NB4 (cell line): ENCODE data around the gene PHRF1.

Experiments used
- MYC ChIP-seq: IDR thresholded peaks from 2 replicates; pipeline ENCODE4 v1.6.1; 2011; ENCODE audit warnings: low read depth, low read length
- POLR2A ChIP-seq: IDR thresholded peaks from 2 replicates; pipeline ENCODE4 v1.6.1; 2011; ENCODE audit warnings: mild to moderate bottlenecking; ENCODE audit not compliant: insufficient read length; ENCODE audit errors: extremely low read depth
- TF ChIP-seq, protein P1 (sequence below): IDR thresholded peaks from one replicate; pipeline ENCODE4 v1.5.1; 2012; ENCODE audit warnings: low read depth, low read length
- TF ChIP-seq, protein P2 (sequence below): IDR thresholded peaks from 2 replicates; pipeline ENCODE4 v1.6.1; 2011; ENCODE audit warnings: low read depth, low read length

DNA sequence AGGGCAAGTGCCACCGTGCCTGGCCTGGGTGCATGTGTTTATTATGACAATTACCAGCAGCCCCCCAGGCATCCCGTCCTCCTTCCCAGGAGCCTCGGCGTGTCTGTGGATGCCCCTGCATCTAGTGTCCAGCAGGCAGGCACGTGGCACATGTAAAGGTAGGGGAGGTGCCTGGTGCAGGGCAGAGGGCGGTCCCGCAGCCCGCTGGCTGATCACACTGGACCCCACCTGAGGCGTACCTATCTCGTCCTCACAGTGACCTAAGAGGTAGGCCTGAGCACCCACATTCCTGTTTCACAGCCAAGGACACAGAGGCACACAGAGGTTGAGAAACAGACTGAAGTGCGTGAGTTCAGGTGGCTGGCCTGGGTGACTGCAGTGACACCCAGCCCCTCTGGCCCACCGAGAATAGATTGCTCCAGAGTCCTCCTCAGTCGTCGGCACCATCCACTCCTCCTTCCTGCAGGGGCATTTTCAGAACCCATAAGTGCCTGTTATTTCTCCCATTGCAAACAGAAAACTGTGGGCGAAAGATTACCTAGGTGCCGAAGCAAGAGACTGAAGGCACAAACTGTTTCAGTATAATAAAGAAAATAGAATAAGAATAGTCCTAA lies 3.0 kb upstream of the PHRF1 start:
- TF ChIP-seq, protein P1, sequence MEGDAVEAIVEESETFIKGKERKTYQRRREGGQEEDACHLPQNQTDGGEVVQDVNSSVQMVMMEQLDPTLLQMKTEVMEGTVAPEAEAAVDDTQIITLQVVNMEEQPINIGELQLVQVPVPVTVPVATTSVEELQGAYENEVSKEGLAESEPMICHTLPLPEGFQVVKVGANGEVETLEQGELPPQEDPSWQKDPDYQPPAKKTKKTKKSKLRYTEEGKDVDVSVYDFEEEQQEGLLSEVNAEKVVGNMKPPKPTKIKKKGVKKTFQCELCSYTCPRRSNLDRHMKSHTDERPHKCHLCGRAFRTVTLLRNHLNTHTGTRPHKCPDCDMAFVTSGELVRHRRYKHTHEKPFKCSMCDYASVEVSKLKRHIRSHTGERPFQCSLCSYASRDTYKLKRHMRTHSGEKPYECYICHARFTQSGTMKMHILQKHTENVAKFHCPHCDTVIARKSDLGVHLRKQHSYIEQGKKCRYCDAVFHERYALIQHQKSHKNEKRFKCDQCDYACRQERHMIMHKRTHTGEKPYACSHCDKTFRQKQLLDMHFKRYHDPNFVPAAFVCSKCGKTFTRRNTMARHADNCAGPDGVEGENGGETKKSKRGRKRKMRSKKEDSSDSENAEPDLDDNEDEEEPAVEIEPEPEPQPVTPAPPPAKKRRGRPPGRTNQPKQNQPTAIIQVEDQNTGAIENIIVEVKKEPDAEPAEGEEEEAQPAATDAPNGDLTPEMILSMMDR: no peak
- TF ChIP-seq POLR2A: no peak
- TF ChIP-seq, protein P2, sequence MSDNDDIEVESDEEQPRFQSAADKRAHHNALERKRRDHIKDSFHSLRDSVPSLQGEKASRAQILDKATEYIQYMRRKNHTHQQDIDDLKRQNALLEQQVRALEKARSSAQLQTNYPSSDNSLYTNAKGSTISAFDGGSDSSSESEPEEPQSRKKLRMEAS: no peak
- no peak for TF ChIP-seq MYC
